ENCODE data around the gene MCF2L2.

- TF ChIP-seq CTCF (IDR thresholded peaks at IDR 0.05) (no peak), POLR2AphosphoS5 (IDR thresholded peaks at IDR 0.05; ENCODE audit: insufficient read depth in 1 of 2, low read depth in 1 of 2) (no peak), POLR2A (IDR thresholded peaks at IDR 0.05) (no peak)
Observed at GRCh38 chr3:183244219-183244618, 184.2 kb downstream of the MCF2L2 start.

Measured in vagina (tissue), 2 donors.